Colonic mucosa (tissue), 4 donors: ENCODE results near the gene DNAJC25. TPM values are rescaled to one million over a fixed set of nuclear protein-coding genes. Genes with fewer than 3 reads are reported as not detected.
A peak's percentile ranks its signal among the peaks of the same experiment; 100 is the strongest.
"Not testable (repeated sequence)": the region's sequence is repeated elsewhere in the genome, so short reads cannot be mapped to it uniquely, and the experiment has no call there.

Source experiments
- DNase-seq: peaks from one replicate; pipeline ENCODE4 v3.0.0-alpha.2; 2020
- H3K27ac ChIP-seq: fragments of 200-600 bp; one replicate; pipeline ENCODE4 v1.8.0; 2021
- H3K27me3 ChIP-seq: fragments of 200-600 bp; one replicate; pipeline ENCODE4 v1.8.0; 2021
- H3K36me3 ChIP-seq: fragments of 200-600 bp; one replicate; pipeline ENCODE4 v1.8.0; 2021
- H3K4me1 ChIP-seq: fragments of 200-600 bp; one replicate; pipeline ENCODE4 v1.8.0; 2021; ENCODE audit warnings: mild to moderate bottlenecking
- H3K4me3 ChIP-seq: fragments of 200-600 bp; one replicate; pipeline ENCODE4 v1.8.0; 2021
- H3K9ac ChIP-seq, 2 donors: one replicate each; pipeline ENCODE4 v1.7.0; 2013; ENCODE audit warnings: control low read depth in 2 of 2, low read depth in 2 of 2, low read length in 2 of 2
- H3K9me3 ChIP-seq: fragments of 200-600 bp; one replicate; pipeline ENCODE4 v1.8.0; 2021
- intact Hi-C: fragments of 100-400 bp; cut with DNase I; formaldehyde crosslinking; loops from one replicate; pipeline ENCODE4 v1.14.1; 2022
- total RNA-seq, 2 donors: library from RNA; stranded (reverse); fragmentation: NEBNext Ultra II Directional in 1 of 2; extraction: Animal tissue kit (Norgen Biotek cat#: 25700) in 1 of 2; gene quantifications; one replicate each; pipeline ENCODE4 v1.2.1, GENCODE V29; 2021
- TF ChIP-seq, protein P1 (sequence below): fragments of 200-600 bp; IDR thresholded peaks from one replicate; pipeline ENCODE4 v1.8.0; 2022; ENCODE audit warnings: antibody characterized with exemption, mild to moderate bottlenecking
- donor health status: healthy.
- donor health status: DM: no; HTN: no; CAD: no.
- donor health status: DM: no; HTN: no; CAD: no.

Gene DNAJC25
- total RNA-seq, 2 donors from 2014 or later = 7.8 to 9.0 TPM

DNA sequence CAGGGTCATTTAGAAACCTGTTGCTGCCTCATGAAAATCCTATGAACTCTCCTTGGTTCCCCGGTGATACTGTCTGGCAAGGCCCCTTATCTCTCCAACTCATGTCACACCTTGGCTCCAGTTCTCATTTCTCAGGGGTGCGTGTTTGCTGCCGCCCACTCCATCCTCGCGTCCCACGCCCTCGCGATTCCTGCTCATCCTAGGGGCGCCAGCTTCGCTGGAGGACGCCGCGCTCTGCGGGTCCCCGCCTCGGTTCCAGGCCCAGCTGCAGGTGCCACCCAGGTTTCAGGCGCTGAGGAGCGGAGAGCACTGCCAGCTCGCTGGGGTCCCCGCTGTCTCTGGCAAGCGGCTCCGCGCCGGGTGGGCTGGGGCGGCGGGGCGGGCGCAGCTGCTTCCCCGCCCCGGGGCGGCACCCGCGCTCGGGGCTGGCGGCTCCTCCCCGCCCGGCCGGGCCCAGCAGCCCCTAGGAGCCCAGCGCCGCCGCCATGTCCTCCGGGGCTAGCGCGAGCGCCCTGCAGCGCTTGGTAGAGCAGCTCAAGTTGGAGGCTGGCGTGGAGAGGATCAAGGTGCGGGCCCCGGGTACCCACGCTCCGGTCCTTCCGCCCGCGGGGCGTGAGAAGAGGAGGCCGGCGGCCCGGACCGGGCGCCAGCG is 30.1 kb downstream of the DNAJC25 start, which contains the start of gene GNG10:
TSS of gene GNG10 (plus strand) at position 456 of the 652 bp plus-strand sequence. CDS start at position 486, 30 bp downstream.
- TF ChIP-seq, protein P1, sequence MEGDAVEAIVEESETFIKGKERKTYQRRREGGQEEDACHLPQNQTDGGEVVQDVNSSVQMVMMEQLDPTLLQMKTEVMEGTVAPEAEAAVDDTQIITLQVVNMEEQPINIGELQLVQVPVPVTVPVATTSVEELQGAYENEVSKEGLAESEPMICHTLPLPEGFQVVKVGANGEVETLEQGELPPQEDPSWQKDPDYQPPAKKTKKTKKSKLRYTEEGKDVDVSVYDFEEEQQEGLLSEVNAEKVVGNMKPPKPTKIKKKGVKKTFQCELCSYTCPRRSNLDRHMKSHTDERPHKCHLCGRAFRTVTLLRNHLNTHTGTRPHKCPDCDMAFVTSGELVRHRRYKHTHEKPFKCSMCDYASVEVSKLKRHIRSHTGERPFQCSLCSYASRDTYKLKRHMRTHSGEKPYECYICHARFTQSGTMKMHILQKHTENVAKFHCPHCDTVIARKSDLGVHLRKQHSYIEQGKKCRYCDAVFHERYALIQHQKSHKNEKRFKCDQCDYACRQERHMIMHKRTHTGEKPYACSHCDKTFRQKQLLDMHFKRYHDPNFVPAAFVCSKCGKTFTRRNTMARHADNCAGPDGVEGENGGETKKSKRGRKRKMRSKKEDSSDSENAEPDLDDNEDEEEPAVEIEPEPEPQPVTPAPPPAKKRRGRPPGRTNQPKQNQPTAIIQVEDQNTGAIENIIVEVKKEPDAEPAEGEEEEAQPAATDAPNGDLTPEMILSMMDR = no peak
- Histone ChIP-seq H3K9ac (peak within 1 kb of the TSS; percentile 61 to 79), H3K36me3 (no peaks in the 10 kb centered on the region), H3K9me3 (no peaks in the 10 kb centered on the region), H3K27ac (peak within 1 kb of the TSS; percentile 45), H3K4me3 (peak within 1 kb of the TSS; percentile 66), H3K4me1 (no peaks in the 10 kb centered on the region), H3K27me3 (no peaks in the 10 kb centered on the region)
- peak; percentile 64 for DNase-seq
- intact Hi-C loops = no loop called here

DNA sequence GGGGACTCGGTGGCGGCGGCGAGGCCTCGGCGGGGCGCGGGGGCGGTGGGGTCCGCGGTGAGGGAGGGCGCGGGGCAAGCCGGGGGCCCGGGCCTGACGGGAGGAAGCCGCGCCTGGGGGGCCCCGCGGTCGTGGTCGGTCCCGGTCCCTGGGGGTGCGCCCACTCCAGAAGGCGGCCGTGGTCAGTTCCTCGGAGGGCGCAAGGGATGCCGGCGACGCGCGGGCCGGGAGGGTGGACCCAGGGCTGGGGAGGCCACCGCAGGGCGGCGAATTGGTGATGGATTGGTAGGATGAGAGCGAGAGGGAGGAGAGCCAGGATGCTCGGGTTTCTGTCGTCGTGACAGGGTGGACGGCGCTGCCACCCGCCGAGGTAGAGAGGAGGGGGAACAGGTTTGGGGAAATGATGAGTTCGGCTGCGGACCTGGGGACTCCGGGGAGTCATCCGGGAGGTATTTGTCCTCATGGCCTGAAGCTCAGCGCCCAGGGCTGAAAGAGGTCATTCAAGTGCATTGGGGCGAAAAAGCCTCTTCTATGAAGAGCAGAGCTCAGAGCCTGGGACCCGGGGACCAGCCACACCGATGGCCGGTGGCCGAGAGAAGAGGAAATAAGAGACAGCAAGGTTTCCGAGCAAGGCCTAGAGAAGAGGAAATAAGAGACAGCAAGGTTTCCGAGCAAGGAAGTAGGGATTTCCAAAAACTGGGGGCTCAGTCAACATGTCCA is 30.8 kb downstream of the DNAJC25 start:
- Histone ChIP-seq H3K36me3 (no peaks in the 10 kb centered on the region), H3K4me1 (no peaks in the 10 kb centered on the region), H3K27me3 (no peaks in the 10 kb centered on the region), H3K4me3 (peak overlapping the region; percentile 66), H3K27ac (peak overlapping the region; percentile 45), H3K9me3 (no peaks in the 10 kb centered on the region), H3K9ac (peak overlapping the region; percentile 38 to 79)
- peak; percentile 40 for DNase-seq
- intact Hi-C loops = no loop called here
- TF ChIP-seq, protein P1 = no peak

DNA sequence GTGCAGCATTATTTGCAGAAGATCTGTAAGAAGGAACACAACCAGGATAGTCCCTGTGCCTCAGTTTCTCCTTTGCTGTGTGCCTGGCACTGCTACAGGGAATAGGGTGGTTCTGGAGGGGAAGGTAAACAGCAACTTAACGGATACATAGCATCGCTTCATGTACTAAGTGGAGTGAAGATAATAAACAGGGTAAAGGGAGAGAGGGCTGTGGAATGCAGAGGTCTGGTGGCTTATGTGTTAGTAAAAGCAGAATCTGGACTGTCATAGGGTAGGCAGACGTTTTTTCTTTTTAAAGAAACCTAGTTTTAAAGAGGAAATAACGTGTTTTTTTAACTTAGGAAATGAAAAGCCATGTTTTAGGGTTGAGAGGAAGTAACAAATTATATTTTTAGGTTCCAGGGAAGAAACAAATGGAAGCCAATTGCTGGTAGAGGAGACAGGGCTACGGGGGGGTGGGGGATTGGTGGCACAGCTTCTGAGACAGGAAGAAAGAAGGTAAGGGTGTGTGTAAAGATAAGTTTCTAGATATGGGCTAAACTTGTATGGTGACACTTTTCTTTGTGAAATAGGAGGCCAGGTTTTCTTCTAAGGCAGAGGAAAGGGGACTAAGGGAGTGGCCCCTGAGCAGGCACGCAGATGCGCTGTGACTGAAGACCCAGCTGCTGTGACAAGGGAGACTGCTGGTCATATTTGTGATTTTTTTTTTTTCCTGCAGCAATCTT is 31.6 kb downstream of the DNAJC25 start:
- Histone ChIP-seq H3K36me3 (no peaks in the 10 kb centered on the region), H3K9me3 (no peaks in the 10 kb centered on the region), H3K27me3 (no peaks in the 10 kb centered on the region), H3K27ac (peak overlapping the region; percentile 45), H3K4me1 (no peaks in the 10 kb centered on the region), H3K4me3 (peak overlapping the region; percentile 66), H3K9ac (peak overlapping the region; percentile 38 to 79)
- DNase-seq = no peak
- TF ChIP-seq, protein P1 = no peak
- intact Hi-C loops = no loop called here

DNA sequence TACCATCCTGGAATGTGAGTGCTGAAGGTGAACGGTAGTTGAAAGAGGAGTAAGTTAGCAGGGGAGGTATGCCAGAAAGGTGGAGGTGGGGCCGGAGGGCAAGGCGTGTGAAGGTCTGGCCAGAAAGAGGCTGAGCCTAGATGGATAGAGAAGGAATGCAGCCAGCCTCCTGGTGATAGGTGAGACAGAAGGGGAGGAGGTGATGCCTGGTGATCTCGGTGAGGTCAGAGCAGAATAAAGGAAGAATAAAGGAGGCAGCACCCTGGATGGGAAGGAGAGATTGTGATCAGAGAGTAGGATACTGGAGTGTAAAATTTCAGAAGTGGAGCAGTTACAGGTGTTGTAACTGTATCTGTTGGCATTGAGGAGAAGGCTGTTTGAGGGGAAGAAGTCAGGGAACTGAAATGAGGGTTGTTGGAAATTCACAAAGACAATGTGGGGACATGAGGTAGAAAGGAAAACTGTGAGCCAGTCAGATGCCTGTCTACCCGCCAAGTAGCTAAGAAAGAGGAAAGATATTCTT is 32.2 kb downstream of the DNAJC25 start:
- Histone ChIP-seq H3K36me3 (no peaks in the 10 kb centered on the region), H3K4me3 (no peak overlapping the region), H3K27me3 (no peaks in the 10 kb centered on the region), H3K9ac (no peak overlapping the region), H3K4me1 (no peaks in the 10 kb centered on the region), H3K27ac (no peak overlapping the region), H3K9me3 (no peaks in the 10 kb centered on the region)
- DNase-seq = no peak
- intact Hi-C loops = no loop called here
- TF ChIP-seq, protein P1 = no peak

DNA sequence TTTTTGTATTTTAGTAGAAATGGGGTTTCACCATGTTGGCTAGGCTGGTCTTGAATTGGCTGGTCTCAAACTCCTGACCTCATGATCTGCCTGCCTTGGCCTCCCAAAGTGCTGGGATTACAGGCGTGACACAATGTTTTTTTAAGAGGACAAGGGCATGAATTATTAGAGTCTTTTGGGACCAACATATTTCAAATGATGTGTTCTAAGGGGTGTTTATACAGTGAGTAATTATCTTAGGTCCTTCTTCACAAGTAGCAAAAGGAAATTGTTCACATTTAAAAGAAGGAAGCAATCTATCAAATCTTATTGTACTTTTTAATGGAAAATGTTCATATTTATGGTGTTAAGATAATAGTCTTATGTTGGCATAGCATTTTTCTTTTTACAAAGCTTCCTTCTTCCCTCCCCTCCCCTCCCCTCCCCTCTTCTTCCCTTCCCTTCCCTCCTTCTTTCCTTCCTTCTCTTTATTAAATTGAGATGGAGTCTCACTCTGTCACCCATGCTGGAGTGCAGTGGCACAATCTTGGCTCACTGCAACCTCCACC is 37.0 kb downstream of the DNAJC25 start:
- Histone ChIP-seq H3K4me3 (no peak overlapping the region), H3K27me3 (no peaks in the 10 kb centered on the region), H3K9me3 (no peaks in the 10 kb centered on the region), H3K27ac (no peak overlapping the region), H3K9ac (no peak overlapping the region), H3K36me3 (no peaks in the 10 kb centered on the region), H3K4me1 (no peaks in the 10 kb centered on the region)
- TF ChIP-seq, protein P1 = no peak
- intact Hi-C loops = no loop called here
- DNase-seq = no peak

DNA sequence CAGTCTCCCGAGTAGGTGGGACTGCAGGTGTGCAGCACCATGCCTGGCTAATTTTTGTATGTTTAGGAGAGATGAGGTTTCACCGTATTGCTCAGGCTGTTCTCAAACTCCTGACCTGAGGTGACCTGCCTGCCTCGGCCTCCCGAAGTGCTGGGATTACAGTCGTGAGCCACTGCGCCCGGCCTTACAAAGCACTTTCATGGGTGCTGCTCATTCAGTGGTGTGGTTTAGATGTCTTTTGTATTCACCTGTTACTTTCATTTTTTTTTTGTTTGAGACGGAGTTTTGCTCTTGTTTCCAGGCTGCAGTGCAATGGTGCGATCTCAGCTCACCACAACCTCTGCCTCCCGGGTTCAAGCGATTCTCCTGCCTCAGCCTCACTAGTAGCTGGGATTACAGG is 37.5 kb downstream of the DNAJC25 start:
- H3K27me3 ChIP-seq, H3K27ac ChIP-seq, H3K4me1 ChIP-seq, DNase-seq, H3K9ac ChIP-seq, H3K9me3 ChIP-seq, H3K36me3 ChIP-seq, intact Hi-C loops, H3K4me3 ChIP-seq: not testable (repeated sequence)
